ENCODE measurements around the gene KDM4B.

KDM4B gene

GRCh38 chr19:5089283-5089682 is 120.4 kb downstream of the KDM4B start:
- Histone ChIP-seq H3K36me3 (ENCODE audit: low read depth) (no peaks in the 10 kb centered on the region), H3K27me3 (ENCODE audit: insufficient read depth, poor library complexity, severe bottlenecking) (no peaks in the 10 kb centered on the region), H3K9me3 (ENCODE audit: severe bottlenecking) (no peaks in the 10 kb centered on the region), H3K4me1 (ENCODE audit: insufficient read depth, poor library complexity, severe bottlenecking) (no peaks in the 10 kb centered on the region), H3K4me3 (ENCODE audit: severe bottlenecking) (no peak overlapping the region), H3K27ac (ENCODE audit: poor library complexity, severe bottlenecking) (no peak overlapping the region)
- no peak for DNase-seq (ENCODE audit: low spot score)
- ATAC-seq (ENCODE audit: low read depth) = no peak
- no peak for TF ChIP-seq CTCF (IDR thresholded peaks at IDR 0.05; ENCODE audit: poor library complexity, severe bottlenecking)

- Histone ChIP-seq H3K27me3 (ENCODE audit: insufficient read depth, poor library complexity, severe bottlenecking) (no peaks in the 10 kb centered on the region), H3K4me3 (ENCODE audit: severe bottlenecking) (no peak overlapping the region), H3K4me1 (ENCODE audit: insufficient read depth, poor library complexity, severe bottlenecking) (no peaks in the 10 kb centered on the region), H3K9me3 (ENCODE audit: severe bottlenecking) (no peaks in the 10 kb centered on the region), H3K36me3 (ENCODE audit: low read depth) (no peaks in the 10 kb centered on the region), H3K27ac (ENCODE audit: poor library complexity, severe bottlenecking) (no peak overlapping the region)
- ATAC-seq (ENCODE audit: low read depth) (no peak), DNase-seq (ENCODE audit: low spot score) (no peak)
- no peak for TF ChIP-seq CTCF (IDR thresholded peaks at IDR 0.05; ENCODE audit: poor library complexity, severe bottlenecking)
These were observed 121.6 kb downstream of the KDM4B start for GRCh38 chr19:5090465-5091017.

GRCh38 chr19:5091018-5091683 is 122.2 kb downstream of the KDM4B start:
- no peak for DNase-seq (ENCODE audit: low spot score)
- H3K4me3 ChIP-seq (ENCODE audit: severe bottlenecking) = no peak overlapping the region
- H3K27me3 ChIP-seq (ENCODE audit: insufficient read depth, poor library complexity, severe bottlenecking) = no peaks in the 10 kb centered on the region
- no peaks in the 10 kb centered on the region for H3K9me3 ChIP-seq (ENCODE audit: severe bottlenecking)
- no peak for ATAC-seq (ENCODE audit: low read depth)
- H3K27ac ChIP-seq (ENCODE audit: poor library complexity, severe bottlenecking) = no peak overlapping the region
- no peaks in the 10 kb centered on the region for H3K4me1 ChIP-seq (ENCODE audit: insufficient read depth, poor library complexity, severe bottlenecking)
- H3K36me3 ChIP-seq (ENCODE audit: low read depth) = no peaks in the 10 kb centered on the region
- TF ChIP-seq CTCF (IDR thresholded peaks at IDR 0.05; ENCODE audit: poor library complexity, severe bottlenecking) = no peak

- no peak overlapping the region for H3K4me3 ChIP-seq (ENCODE audit: severe bottlenecking)
- TF ChIP-seq CTCF (IDR thresholded peaks at IDR 0.05; ENCODE audit: poor library complexity, severe bottlenecking) = no peak
- ATAC-seq (ENCODE audit: low read depth) (no peak), DNase-seq (ENCODE audit: low spot score) (no peak)
- no peaks in the 10 kb centered on the region for H3K27me3 ChIP-seq (ENCODE audit: insufficient read depth, poor library complexity, severe bottlenecking)
- H3K27ac ChIP-seq (ENCODE audit: poor library complexity, severe bottlenecking) = no peak overlapping the region
- no peaks in the 10 kb centered on the region for H3K36me3 ChIP-seq (ENCODE audit: low read depth)
- no peaks in the 10 kb centered on the region for H3K9me3 ChIP-seq (ENCODE audit: severe bottlenecking)
- H3K4me1 ChIP-seq (ENCODE audit: insufficient read depth, poor library complexity, severe bottlenecking) = no peaks in the 10 kb centered on the region
These were observed 123.0 kb downstream of the KDM4B start for GRCh38 chr19:5091684-5092480.
